ENCODE data around the gene RALGAPA2.

The RALGAPA2 gene

DNA sequence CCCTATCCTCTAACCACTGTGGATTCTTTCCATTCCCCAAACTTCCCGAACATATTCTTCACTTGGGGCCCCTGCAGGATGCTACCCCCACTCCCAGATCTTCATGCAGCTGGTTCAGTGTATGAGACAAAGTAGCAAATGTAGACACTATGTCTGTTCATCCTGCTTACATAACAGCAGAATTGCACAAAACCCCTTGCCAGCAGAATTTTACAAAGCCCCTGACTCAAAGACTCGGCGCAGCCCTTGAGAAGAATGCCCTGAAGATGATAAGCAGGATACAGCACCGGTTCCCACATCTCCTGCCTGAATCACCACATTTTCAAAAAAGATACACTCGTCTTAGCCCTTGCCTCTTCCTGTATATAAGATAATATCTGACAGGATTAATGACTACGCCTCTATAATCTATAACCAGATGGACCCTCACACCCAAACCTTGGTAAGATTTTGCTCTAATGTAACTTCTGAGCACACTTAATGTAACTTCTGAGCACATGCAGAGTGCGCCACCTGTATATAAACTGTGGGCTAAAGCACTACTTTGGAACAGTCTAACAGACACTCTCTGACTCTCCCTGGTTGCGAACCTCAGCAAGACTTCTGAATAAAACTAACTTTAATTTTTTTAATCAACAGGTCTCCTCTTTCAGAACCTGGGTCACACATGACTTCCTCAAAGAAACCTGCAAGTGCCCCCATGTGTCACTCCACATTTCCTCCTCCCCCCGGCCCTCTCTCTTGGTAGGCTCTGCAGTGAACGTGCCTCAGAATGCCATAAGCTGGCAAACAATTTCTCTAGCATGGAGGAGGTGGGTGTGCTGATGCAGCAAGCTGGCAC is 28.7 kb downstream of the RALGAPA2 start:
- DNase-seq (ENCODE audit: low read depth, low spot score): no peak

DNA sequence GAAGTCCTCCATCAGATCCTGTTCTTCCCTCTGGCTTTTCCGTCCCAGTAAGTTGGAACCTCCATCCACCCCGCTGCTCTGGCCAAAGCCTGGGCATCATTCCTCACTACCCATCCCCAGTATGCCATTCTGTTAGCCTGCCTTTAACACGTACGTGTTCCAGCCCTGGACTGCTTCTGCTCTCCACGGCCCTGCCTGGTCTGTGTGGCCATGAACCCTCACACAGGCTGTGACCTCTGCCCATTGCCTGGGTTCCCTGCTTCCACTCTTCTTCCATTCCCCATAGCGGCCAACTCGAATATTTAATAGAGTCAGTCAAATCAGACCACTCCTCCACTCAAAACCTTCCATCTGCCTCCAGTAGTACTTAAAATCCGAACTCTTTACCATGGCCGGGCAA is 29.4 kb downstream of the RALGAPA2 start:
- DNase-seq (ENCODE audit: low read depth, low spot score): no peak

DNA sequence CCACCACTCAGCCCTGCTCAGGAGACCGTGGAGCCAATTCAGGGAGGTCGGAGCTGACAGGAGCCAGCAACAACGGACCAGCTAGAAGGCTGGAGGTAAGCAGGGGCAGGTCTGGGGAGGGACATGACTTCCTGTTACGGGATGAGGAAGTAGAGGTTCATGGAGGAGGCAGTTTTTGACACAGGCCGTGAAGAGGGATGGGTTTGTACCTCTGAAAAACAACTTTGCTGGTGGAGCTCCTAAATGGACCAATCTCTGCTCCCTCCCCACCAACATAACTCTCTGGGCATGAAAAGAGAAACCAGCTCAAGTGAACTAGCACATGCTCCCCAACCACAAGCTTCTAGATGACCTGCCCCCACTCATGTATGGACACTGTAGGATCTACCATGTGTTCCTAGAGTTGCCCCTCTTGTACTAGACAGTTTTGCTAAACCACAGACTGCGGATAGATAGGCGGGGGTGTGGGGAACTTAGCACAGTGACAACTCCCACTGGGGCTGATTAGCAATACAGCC is 31.4 kb downstream of the RALGAPA2 start:
- no peak for DNase-seq (ENCODE audit: low read depth, low spot score)

DNA sequence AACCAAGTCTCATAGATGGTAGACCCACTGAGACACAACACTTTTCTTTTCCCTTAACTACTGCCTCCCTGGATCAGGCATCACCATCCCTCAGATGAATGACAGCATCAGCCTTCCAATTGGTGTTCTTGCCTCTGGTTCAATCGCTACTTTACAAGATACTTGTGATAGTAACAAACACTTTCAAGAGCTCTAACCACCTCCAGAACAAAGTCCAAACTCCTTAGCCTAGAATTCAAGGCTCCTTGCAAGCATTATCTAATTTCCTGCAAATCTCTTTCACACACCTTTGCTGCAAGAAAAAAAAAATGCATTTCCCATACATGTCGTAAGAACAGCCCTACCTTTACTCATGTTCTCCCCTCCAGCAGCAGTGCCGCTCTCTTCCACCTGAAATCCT is 33.1 kb downstream of the RALGAPA2 start:
- no peak for DNase-seq (ENCODE audit: low read depth, low spot score)

DNA sequence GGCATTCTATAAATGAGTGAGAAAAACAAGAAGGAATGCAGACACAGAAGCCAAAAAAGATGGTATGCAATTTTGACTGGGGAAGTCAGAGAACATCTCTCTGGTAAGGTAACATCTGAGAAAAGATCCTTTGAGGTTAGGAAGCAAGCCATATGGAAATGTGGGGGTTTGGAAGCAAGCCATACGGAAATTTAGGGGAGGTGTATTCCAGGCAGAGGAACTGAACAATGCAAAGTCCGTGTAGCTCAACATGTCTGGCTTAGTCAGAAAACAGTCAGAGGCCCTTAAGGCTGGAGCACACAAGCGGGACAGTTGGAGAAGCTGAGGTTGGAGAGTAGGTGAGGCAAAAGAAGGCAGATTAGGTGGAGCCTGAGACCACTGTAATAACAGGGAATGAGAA is 35.3 kb downstream of the RALGAPA2 start:
- no peak for DNase-seq (ENCODE audit: low read depth, low spot score)

DNA sequence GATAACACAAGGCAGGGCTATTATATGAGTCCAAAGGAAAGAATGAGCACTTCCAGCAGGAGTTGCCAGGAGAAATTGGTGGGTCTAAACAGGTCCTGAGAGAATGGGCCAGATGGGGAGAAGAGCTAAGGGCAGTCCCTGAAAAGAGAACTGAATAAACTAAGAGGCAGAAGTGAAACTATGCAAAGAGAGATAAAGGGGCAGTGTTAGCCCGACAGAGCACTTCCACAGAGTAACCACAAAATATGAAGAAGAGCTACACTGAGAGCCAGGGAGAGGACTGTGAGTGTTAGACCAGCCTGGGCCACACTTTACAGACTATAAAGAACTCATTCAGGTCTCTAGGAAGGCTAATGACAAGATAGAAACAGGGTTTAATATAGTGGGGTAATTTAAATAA is 43.8 kb downstream of the RALGAPA2 start:
- no peak for DNase-seq (ENCODE audit: low read depth, low spot score)

DNA sequence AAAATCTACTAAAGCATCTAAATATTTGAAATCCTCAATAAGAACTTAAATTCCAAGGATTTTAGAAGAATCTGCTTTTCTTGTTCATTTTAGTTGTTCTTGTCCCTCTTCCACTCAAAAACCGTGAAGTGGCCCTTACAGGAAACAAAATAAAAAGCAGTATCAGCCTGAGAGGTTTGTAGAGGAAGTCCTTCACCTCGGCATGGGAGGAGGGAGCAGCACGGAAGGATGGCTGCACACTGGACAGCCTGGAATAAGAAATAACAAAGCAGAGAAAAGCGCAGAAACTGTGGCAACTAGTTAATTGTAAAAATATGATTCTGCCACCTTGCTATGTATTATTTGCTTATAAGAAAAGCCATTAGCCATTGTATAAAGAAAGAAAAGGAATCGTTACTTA is 46.1 kb downstream of the RALGAPA2 start:
- no peak for DNase-seq (ENCODE audit: low read depth, low spot score)

DNA sequence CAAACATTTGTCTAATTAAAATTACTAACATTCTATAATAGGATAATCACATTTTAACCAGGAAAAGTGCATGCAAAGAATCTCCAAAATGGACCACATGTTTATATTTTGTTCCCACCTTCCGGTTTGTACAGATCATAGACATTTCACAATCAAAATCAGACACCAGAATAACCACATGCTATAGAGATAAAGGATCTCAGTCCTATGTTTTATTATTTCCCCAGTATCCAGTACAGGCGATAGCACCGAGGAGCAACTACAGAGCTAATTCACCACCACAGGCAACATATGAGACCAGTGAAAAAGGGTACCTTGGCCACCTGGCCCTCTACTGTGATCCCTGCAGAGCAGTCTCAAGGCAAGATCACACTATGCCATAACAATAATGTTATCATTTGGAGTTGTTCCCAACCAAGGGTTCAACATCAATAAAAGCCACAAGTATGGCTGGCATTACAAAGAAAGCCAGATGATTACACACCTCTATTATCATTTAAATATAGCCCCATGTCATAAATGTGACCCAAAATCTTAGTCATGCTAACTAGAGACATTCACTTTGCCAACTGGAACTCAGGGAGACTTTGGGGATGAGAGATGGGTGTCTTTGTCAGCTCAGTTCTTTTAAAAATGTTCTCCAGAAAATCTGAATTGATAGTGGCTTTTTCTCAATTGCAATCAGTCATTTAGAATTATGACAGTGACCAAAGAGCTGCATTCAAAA is 46.7 kb downstream of the RALGAPA2 start:
- DNase-seq (ENCODE audit: low read depth, low spot score): no peak

DNA sequence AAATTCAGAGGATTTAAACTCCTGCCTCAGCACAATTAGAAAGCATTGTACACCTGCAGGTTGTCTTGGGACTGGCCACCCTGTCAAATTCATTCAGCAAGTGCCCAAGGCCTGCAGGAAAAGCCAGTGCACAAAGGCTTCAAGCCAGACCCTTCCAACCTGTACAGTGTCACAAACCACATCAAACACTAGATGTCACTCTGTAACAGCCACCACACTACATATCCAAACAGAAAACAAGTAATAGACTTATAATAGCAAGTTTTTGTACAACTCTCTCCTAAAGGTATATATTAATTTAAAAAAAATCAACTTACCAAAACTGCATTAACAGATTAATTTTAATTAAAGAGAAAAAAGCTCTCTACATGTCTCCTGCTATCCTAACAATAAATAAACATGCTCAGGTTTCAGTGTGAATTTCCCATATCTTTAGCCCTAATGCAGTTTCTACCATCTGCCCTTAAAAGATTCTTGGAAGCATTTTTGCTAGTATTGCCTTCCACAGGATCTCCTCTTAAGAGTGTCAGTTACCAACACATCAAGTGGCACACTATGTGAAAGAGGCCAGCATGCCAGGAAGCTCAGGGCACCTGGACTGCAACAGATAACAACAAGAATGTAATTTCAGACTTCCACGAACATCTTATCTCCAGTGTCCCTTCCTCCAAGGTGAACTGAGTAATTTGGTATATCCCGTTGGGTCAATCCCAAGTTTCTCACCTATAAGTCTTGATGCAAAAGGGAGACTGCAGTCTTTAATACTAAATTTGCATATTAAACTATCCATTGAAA is 47.5 kb downstream of the RALGAPA2 start:
- peak; percentile 63 for DNase-seq (ENCODE audit: low read depth, low spot score)

DNA sequence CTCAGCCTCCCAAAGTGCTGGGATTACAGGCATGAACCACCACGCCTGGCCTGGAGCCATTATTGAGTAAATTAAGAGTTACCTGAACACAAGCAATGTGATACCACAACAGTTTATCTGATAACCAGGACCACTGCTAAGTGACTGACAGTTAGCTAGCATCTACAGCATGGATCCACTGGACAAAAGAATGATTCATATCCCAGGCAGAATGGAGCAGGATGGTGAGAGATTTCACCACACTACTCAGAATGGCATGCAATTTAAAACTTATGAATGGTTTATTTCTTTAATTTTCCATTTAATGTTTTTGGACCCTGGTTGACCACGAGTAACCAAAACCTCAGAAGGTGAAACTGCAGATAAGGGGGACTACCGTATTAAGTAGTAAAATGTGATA is 48.6 kb downstream of the RALGAPA2 start:
- DNase-seq (ENCODE audit: low read depth, low spot score): no peak

DNA sequence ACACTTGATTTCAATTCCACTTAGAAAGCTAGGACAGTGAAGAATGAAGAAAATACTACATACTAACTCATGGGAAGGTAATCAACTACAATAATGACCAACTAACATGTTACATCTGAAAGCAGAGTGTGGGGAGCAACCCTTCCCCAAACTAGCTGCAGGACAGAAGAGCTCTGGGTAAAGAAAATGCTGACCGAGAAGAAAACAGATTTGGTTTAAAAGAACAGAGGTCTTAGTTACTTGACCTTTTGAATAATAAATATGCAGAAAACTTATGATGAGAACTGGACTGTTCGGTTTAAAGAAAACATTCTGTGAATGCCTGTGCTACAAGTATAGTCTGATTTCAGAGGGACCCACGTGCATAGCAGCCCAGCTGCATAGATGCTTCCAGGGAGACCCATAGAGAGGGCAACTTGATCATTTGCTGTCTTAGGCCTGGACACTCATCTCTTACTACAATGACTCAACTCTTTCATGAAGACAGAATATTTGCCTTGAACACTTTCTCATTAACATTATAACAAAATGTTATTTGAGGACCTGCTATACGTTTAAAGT is 53.5 kb downstream of the RALGAPA2 start:
- no peak for DNase-seq (ENCODE audit: low read depth, low spot score)

DNA sequence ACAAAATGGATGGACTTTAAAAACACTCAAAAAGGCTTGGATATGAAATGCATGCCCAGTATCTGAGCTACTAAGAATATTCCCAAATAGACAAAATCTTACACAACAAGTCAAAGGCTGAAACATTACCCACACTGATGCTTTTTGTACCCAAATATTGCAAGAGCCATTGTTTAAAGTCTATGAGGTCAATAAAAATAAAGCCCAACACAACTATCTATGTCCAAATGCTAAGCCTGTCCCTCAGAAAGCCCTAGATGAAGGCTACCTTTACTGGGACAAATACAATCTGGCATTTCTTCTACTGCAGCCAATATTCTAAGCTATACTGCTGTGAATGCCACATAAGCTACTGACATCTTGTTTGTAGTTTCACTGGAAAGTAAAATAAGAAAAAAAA is 54.3 kb downstream of the RALGAPA2 start:
- DNase-seq (ENCODE audit: low read depth, low spot score): no peak

DNA sequence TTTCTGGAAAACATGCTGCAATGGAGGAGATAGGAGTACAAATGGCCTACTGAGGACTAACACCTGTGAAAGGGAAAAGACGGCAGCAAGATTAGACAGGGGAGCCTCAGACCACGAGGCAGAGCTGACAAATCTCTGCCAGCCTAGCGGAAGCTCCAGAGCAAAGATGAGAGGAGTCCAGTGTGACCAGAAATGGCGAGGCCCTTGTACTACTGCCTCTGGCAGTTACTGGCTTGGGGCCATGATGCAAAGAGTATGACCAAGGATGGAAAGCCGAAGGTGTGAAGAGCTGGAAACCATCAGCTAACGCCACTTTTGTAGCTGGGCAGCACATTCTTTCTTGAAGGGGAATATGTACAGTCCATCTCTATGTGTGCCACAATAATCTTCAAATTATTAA is 55.4 kb downstream of the RALGAPA2 start:
- DNase-seq (ENCODE audit: low read depth, low spot score): no peak

DNA sequence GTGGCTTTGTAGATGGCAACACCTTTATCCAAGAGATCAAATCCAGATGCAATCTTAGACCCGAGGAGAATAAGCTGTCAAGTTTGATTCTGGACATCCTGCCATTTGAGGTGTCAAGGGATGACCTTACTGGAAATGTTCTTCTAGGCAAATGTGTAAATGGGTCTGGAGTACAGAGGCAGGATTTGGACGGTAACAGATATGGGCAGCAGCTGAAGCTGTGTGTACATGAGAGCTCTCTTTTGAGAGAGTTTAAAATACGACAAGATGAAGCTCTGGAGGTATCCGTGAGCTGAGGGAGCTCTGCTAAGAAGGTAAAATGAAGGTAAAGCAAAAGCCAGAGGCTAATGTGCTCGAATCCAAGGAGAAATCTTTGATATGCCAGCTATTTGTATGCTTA is 56.6 kb downstream of the RALGAPA2 start:
- DNase-seq (ENCODE audit: low read depth, low spot score): no peak

DNA sequence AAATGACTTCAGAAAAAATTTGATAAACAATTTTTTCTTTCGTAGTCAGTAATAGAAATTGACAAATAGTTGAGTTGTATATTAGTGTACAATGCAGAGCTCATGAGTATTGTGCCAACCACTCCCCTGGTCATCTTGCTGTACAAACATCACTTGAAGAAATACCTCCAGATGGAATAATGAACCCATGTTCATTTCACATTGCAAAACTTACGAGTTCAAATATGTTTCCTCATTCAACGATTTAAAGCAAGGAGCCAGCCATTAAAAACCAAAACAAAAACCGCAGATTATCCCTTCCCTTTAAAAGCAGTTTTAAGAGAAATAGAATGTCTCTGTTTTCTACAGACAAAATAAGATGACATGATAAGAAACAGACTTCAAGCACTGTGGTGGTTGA is 62.5 kb downstream of the RALGAPA2 start:
- DNase-seq (ENCODE audit: low read depth, low spot score): no peak

DNA sequence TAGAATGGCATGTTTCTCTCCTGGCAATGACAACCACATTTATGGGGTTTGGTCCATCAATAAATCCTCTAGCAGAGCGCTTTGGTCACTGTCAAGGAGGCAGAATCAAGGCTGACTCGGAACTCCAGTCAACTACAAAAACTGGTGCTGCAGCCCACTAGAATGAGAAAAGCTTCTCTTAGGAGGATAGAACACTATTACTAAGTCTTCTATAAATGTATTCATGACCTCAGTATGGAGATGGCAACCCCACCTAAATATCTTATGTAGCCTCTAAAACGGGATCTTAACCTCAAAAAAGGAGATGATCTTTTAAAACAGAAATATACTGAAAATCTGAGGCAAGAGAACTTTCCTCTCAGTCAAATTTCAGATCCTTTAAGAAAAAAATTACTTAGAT is 68.5 kb downstream of the RALGAPA2 start:
- no peak for DNase-seq (ENCODE audit: low read depth, low spot score)

DNA sequence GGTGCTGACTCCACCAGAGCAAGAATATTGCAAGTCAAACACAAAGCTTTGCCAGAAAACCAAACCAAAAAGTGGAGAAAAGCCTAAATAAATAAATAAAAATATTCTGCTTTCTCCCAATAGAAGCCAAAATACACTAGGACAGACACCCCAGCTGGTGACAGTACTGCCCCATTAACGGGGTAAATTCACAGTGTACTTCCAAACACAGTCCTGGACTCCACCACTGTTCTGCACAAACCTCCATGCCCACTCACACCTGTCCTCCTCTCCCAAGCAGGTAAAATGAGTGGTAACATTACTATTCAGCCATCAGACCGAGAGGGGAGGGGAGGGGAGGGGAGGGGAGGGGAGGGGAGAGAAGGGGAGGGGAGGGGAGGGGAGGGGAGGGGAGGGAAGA is 70.7 kb downstream of the RALGAPA2 start:
- DNase-seq (ENCODE audit: low read depth, low spot score): no peak

DNA sequence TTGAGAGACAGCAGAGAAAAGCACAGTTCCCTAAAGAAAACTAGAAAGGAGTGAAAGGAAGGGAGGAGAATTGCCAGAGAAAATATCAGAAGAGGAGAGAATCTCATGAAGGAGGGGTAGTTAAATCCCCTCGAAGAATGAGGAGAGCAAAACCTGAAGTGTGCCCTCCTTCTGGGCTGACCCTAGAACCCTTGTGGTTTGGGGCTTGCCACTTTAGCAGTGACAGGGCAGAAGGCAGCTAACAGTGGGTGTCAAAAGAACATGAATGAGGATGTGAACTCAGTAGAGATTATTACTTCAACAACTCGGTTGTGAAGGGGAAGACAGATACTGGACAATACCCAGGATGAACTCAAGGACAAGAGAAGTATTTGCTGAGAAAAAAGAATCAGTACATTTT is 73.6 kb downstream of the RALGAPA2 start:
- no peak for DNase-seq (ENCODE audit: low read depth, low spot score)

DNA sequence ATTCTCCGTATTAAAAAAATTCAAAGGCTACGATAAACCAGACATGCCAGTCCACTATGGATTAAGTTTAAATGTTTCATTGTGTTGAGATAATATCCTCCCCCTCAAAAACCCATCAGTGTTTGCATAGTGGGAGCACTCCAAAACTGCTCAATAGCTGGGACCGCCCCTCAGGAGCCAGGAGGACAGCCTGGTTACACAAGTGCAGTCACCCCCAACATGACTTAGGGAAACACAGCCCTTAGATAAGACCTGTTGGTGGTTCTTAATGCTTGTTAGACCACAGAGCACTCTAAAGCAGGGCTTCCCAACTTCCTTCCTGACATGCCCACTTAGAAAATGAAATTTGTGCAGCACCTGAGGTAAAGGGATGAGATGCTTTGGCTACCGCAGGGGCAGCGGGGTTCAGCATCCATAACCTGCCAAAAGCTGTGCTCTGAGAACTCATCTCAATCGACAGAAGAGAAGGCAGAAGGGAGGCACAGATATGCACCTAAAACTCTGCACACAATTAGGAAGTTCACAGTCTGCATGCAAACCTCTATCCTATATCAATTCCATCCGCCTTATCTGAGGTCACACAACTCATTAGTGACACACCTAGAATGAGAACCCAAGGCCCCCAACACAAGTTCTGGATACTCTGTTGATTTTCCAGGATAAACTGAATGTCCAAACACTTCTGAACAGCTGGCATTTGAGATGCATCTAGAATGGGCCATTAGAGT is 74.3 kb downstream of the RALGAPA2 start:
- no peak for DNase-seq (ENCODE audit: low read depth, low spot score)

DNA sequence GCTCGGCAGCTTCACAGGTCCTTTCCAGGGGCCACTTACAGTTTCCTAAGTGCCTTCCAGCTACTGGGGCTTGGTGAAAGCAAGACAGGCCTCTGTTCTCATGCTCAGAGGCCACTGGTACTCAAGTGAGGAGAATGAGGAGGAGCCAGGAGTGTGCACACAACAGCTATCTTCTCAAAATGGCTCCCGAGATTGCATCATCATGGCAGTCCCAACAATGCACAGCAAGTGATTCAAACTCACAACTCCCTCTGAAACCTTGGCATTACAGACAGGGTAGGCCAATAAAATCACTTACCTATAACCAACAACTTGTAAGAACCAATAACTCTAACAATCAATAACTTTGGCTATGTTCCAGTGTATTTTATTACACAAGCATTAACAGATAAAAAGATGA is 77.4 kb downstream of the RALGAPA2 start:
- no peak for DNase-seq (ENCODE audit: low read depth, low spot score)

DNA sequence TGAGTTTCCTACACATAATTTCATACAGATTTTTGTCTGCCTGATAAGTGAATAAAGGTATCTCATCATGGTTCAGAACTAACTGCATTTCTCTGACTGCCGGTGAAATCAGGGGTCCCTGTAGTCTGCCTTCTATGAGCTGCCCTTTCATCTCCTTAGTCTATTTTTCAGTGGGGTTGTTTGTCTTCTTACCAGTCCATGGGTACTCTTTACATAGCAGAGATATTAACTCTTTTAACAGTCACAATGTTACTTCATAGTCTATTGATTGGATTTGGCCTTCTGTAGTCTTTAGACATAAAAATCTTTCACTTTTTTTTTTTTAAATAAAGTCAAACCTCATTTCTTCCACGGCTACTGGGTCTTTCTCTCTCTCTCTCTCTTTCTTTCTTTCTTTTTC is 79.8 kb downstream of the RALGAPA2 start:
- DNase-seq (ENCODE audit: low read depth, low spot score): no peak

All from ELF-1 (cell line).